HepG2 (cell line): ENCODE results near the gene TEKT5. TPM values are rescaled to one million over a fixed set of nuclear protein-coding genes. Genes with fewer than 3 reads are reported as not detected.
A peak's percentile ranks its signal among the peaks of the same experiment; 100 is the strongest.

Experiments used
- CHCHD3 ChIP-seq: sonication (generic); formaldehyde crosslinking; IDR thresholded peaks from 2 replicates; pipeline ENCODE4 v1.8.0; 2022; ENCODE audit warnings: mild to moderate bottlenecking, missing genetic modification reagents, moderate library complexity
- FOXP1 ChIP-seq, 2 experiments: fragments of 450-650 bp in 1 of 2; IDR thresholded peaks; 2 replicates each; pipeline ENCODE4 v1.6.1; 2017 to 2018; ENCODE audit warnings: antibody characterized with exemption in 1 of 2
- HMG20B ChIP-seq: conservative IDR thresholded peaks from 2 replicates; pipeline ENCODE4 v1.6.1; 2016; ENCODE audit warnings: missing genetic modification reagents, missing compliant biosample characterization
- KAT7 ChIP-seq: IDR thresholded peaks from 2 replicates; pipeline ENCODE4 v1.6.1; 2018; ENCODE audit warnings: borderline replicate concordance, missing compliant biosample characterization
- MIXL1 ChIP-seq: IDR thresholded peaks from 2 replicates; pipeline ENCODE4 v1.6.1; 2016
- MXI1 ChIP-seq: IDR thresholded peaks from 3 replicates; pipeline ENCODE4 v1.6.1; 2012; ENCODE audit warnings: low read depth, low read length, inconsistent platforms, borderline replicate concordance
- NCOA2 ChIP-seq: sonication (generic); formaldehyde crosslinking; IDR thresholded peaks from 2 replicates; pipeline ENCODE4 v1.8.0; 2022; ENCODE audit warnings: inconsistent platforms
- PBX2 ChIP-seq: IDR thresholded peaks from 2 replicates; pipeline ENCODE4 v1.6.1; 2016; ENCODE audit warnings: control low read depth
- PHF20 ChIP-seq: sonication (generic); formaldehyde crosslinking; IDR thresholded peaks from 2 replicates; pipeline ENCODE4 v1.5.0; 2020; ENCODE audit warnings: mild to moderate bottlenecking, missing genetic modification reagents
- POGK ChIP-seq: sonication (generic); formaldehyde crosslinking; conservative IDR thresholded peaks from 2 replicates; pipeline ENCODE4 v1.8.0; 2022; ENCODE audit warnings: mild to moderate bottlenecking, moderate library complexity, missing genetic modification reagents
- RFXANK ChIP-seq: IDR thresholded peaks from 2 replicates; pipeline ENCODE4 v1.6.1; 2016
- RFXAP ChIP-seq: sonication (generic); formaldehyde crosslinking; IDR thresholded peaks from 2 replicates; pipeline ENCODE4 v1.4.0; 2020; ENCODE audit warnings: missing genetic modification reagents, borderline replicate concordance
- SIX1 ChIP-seq: sonication (generic); formaldehyde crosslinking; IDR thresholded peaks from 2 replicates; pipeline ENCODE4 v1.4.0; 2020; ENCODE audit warnings: missing genetic modification reagents, borderline replicate concordance
- SP5 ChIP-seq: IDR thresholded peaks from 2 replicates; pipeline ENCODE4 v1.6.1; 2016; ENCODE audit warnings: low read depth, borderline replicate concordance
- STAG1 ChIP-seq: sonication (generic); formaldehyde crosslinking; IDR thresholded peaks from 2 replicates; pipeline ENCODE4 v1.4.0; 2020; ENCODE audit warnings: missing genetic modification reagents
- ZFY ChIP-seq: sonication (generic); formaldehyde crosslinking; IDR thresholded peaks from 2 replicates; pipeline ENCODE4 v1.4.0; 2020; ENCODE audit warnings: missing genetic modification reagents
- ZNF790 ChIP-seq: sonication (generic); formaldehyde crosslinking; IDR thresholded peaks from 2 replicates; pipeline ENCODE4 v1.8.0; 2022; ENCODE audit warnings: missing genetic modification reagents, mild to moderate bottlenecking, borderline replicate concordance
- polyA plus RNA-seq, 8 experiments: library from polyadenylated mRNA; depleted of rRNA in 3 of 8; stranded (reverse) in 7 of 8; unstranded in 1 of 8; fragments of >200 nt; fragmentation: Illumina TruSeq in 4 of 8; extraction: Trizol in 4 of 8; gene quantifications; 2 replicates each; pipeline versions ENCODE4 v1.2.1 to v1.2.3, GENCODE V29; 2011 to 2016; ENCODE audit warnings: low read depth in 4 of 8, missing spikeins in 1 of 8, mixed read lengths in 1 of 8; ENCODE audit not compliant: insufficient read depth in 1 of 8
- total RNA-seq, 5 experiments: library from RNA; depleted of rRNA; stranded (reverse); fragments of >200 nt; fragmentation: Illumina TruSeq; extraction: Trizol; gene quantifications; 2 replicates each; pipeline ENCODE4 v1.2.3, GENCODE V29; 2016; ENCODE audit warnings: low read depth in 1 of 5
- TF ChIP-seq, protein P1 (sequence below): sonication (generic); formaldehyde crosslinking; IDR thresholded peaks from 2 replicates; pipeline ENCODE4 v1.4.0; 2020; ENCODE audit warnings: mild to moderate bottlenecking, low read depth, missing genetic modification reagents
- TF ChIP-seq, protein P2 (sequence below): sonication (generic); formaldehyde crosslinking; IDR thresholded peaks from 2 replicates; pipeline ENCODE4 v1.4.0; 2020; ENCODE audit warnings: missing genetic modification reagents

TEKT5 gene
- total and polyA plus RNA-seq, 2 of the 13 experiments (the other 11 are each of a cell fraction or from before 2014, with no cell fraction given): 0.16 TPM; not detected in 1

- TF ChIP-seq PBX2 (CRISPR knock-in tag): peak; percentile 53; the same call in 1 of the 2 replicates
- 0 out of 2 replicates have a peak, but pooled peaks have one; percentile 20 for TF ChIP-seq NCOA2 (CRISPR knock-in tag)
- TF ChIP-seq RFXAP (CRISPR knock-in tag): peak; percentile 49; the same call in 1 of the 2 replicates
- TF ChIP-seq PHF20 (CRISPR knock-in tag): no peak
- TF ChIP-seq SIX1 (CRISPR knock-in tag): peak; percentile 92; the same call in 1 of the 2 replicates
- peak; percentile 44; the same call in 1 of the 3 replicates for TF ChIP-seq MXI1
- no peak for TF ChIP-seq ZNF790 (CRISPR knock-in tag)
- no peak for TF ChIP-seq RFXANK
- TF ChIP-seq STAG1 (CRISPR knock-in tag): 0 out of 2 replicates have a peak, but pooled peaks have one; percentile 14
- TF ChIP-seq, protein P1, sequence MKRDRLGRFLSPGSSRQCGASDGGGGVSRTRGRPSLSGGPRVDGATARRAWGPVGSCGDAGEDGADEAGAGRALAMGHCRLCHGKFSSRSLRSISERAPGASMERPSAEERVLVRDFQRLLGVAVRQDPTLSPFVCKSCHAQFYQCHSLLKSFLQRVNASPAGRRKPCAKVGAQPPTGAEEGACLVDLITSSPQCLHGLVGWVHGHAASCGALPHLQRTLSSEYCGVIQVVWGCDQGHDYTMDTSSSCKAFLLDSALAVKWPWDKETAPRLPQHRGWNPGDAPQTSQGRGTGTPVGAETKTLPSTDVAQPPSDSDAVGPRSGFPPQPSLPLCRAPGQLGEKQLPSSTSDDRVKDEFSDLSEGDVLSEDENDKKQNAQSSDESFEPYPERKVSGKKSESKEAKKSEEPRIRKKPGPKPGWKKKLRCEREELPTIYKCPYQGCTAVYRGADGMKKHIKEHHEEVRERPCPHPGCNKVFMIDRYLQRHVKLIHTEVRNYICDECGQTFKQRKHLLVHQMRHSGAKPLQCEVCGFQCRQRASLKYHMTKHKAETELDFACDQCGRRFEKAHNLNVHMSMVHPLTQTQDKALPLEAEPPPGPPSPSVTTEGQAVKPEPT (CRISPR knock-in tag): 0 out of 2 replicates have a peak, but pooled peaks have one; percentile 20
- 0 out of 2 replicates have a peak, but pooled peaks have one; percentile 33 for TF ChIP-seq POGK (CRISPR knock-in tag)
- TF ChIP-seq, protein P2, sequence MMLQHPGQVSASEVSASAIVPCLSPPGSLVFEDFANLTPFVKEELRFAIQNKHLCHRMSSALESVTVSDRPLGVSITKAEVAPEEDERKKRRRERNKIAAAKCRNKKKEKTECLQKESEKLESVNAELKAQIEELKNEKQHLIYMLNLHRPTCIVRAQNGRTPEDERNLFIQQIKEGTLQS (CRISPR knock-in tag): peak; percentile 98
- peak; percentile 42 for TF ChIP-seq HMG20B (CRISPR knock-in tag)
- peak; percentile 41; the same call in 1 of the 2 replicates for TF ChIP-seq KAT7 (CRISPR knock-in tag)
- peak; percentile 49; the same call in 1 of the 2 replicates for TF ChIP-seq CHCHD3 (CRISPR knock-in tag)
- 0 out of 2 replicates have a peak, but pooled peaks have one; percentile 33 for TF ChIP-seq MIXL1 (CRISPR knock-in tag)
- 0 out of 2 replicates have a peak, but pooled peaks have one; percentile 9 for TF ChIP-seq SP5 (CRISPR knock-in tag)
- no peak for TF ChIP-seq FOXP1 (IDR thresholded peaks at IDR 0.05)
- TF ChIP-seq FOXP1 (CRISPR knock-in tag; IDR thresholded peaks at IDR 0.05): 0 out of 2 replicates have a peak, but pooled peaks have one; percentile 26
- TF ChIP-seq ZFY (CRISPR knock-in tag): peak; percentile 50
- TF ChIP-seq, all 625 proteins: peak for 123
Observed at GRCh38 chr16:10738231-10739077, 43.7 kb upstream of the TEKT5 start (continued).
